ENCODE data around the gene TMEM134.

Gene TMEM134

DNA sequence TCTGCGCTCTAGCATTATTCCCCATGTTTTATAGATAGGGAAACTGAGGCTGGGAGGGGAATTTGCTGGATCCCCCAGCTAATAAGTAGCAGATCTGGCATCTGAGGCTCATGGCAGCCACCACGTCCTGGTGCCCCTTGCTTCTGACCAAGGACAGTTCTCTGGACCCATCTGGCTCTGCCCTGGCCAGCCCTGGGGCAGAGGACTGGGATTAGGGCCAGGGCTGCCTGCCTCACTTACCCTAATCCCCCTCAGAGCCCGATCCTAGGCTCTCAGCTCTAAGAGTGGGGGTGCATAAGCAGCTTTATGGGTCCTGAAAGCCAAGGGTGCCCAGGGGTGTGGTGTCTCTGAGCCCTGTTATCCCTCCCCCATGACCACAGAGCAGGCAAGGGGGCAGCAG is 14.0 kb downstream of the TMEM134 start, which contains the start of gene CABP4:
TSS of gene CABP4 (plus strand) at position 301 of the 400 bp plus-strand sequence. CDS start at position 371, 70 bp downstream.
- DNase-seq, result no peak

DNA sequence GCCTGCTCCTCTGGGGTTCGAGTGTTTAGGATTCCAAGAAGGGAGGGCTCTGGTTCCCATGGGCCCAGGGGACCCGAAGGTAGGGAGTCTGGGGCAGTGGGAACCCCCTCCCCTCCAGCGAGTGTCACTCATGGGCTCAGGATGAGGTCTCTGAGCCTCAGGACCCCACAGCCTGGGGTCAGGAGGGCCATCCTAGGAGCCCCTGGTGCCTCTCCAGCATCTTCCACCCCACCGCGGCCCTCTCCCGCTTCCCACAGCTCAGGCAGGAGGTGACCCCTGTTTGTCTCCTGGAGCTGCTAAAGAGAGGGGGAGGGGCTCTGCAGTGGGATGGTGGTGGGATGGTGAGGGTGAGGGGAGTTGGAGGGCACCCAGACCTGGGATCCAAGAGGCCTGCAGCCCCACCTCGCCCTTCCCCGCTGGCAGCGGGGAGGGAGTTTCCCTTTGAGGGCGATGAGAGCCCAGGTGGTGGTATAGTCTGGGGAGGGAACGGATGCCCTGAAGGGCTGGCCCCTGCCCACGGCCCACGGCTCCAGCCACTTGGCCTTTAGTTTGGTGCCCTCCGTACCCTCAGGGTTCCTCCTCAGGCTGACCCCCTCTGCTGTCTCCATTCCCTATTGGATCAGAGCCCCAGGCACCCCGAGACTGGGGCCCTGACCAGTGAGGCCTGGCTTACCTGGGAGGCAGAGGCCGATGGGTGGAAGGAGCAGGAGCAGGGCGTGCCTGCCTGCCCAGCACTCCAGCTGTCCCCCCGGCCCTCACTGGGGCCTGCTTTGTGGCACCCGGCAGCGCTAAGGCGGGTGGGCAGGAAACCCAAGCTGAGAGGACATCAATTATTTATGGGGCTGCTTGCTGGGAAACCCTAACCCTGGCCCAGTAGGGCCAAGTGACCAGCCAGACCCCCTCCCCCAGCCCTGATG is 15.0 kb downstream of the TMEM134 start:
- no peak for DNase-seq

DNA sequence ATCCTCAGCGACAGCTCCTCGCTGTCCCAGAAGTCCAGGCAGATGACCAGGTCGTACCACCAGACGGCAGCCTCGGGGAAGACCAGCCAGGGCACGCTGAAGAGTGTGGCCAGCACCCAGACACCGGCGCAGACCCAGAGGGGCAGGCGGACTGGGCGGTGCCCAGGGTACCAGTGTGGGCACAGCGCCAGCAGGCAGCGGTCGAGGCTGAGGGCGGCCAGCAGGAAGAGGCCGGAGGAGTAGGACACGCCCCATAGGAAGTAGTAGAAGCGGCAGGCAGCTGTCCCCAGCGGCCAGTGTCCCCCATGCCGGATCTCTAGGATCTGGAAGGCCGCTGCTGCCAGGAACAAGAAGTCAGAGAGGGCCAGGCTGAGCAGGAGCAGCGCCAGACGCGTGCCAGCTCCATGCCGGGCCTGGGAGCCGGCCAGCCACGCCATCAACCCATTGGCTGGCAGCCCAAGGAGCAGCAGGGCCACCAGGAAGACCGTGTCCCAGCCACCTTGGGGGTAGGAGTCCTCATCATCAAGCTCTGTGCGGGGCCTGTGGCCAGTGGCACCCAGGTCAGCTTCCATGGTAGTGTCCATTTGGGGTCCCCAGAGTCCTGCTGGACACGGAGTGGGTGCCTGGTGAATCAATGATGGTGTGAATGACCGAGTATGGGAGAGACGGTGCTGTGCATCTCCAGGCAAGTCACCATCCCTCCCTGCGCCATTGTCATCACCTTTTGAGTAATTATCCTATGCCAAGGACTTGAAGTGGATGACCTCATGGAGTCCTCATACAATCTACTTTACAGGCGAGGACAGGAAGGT is 16.7 kb downstream of the TMEM134 start, which contains the start of gene GPR152:
TSS of gene GPR152 (minus strand) at position 589 of the 812 bp plus-strand sequence. CDS start at position 584, 5 bp downstream.
- DNase-seq, result no peak

DNA sequence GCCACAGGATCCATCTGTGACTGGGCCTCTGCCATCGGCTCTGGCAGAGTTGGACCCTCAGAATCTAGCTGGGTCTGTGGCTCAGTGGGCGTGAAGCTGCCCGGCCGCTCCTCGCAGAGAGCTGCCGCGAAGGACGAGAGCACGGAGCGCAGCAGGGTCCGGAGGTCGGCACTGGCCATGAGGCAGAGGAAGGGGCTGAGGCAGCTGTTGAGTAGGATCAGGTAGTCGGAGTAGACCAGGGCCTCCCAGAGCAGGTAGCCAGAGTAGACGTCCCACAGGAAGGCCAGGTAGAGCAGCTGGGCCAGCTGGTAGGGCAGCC is 17.4 kb downstream of the TMEM134 start:
- no peak for DNase-seq

DNA sequence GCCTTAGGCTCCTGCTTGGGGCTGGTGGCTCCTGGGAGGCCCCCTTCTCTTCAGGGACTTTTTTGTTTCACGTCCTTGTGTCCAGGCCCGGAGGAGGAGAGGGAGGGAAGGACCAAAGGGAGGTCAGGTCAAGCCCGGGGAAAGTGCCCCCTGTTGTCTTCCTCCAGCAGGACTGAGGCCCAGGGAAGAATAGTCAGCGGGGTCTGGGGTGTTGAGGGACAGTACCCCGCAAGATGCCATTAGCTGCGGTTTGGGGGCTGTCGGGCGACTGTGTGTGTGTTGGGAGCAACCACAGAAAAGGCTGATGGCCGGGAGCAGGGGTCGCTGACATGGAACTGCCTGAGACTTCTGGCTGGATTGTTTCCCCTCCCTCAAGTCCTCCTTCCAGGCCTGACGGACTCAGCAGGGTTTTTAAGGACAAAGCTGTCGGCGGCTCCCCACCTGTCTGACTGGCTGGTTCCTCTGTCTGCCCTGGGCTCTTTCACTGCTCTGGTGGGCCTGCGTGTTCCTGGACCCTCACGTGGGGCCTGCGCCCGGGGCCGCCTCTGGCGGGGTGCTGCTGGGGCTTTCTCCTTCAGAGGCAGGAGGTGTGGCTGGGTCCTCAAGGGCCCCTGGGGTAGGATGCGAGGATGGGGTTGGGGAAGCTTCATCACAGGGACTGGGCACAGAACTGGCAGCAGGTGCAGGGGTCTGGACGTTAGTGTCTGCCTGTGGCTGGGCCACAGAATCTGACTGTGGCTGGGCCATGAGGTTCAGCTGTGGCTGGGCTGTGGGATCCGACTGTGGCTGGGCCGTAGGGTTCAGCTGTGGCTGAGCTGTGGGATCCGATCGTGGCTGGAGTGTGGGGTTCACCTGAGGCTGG is 18.0 kb downstream of the TMEM134 start:
- no peak for DNase-seq

DNA sequence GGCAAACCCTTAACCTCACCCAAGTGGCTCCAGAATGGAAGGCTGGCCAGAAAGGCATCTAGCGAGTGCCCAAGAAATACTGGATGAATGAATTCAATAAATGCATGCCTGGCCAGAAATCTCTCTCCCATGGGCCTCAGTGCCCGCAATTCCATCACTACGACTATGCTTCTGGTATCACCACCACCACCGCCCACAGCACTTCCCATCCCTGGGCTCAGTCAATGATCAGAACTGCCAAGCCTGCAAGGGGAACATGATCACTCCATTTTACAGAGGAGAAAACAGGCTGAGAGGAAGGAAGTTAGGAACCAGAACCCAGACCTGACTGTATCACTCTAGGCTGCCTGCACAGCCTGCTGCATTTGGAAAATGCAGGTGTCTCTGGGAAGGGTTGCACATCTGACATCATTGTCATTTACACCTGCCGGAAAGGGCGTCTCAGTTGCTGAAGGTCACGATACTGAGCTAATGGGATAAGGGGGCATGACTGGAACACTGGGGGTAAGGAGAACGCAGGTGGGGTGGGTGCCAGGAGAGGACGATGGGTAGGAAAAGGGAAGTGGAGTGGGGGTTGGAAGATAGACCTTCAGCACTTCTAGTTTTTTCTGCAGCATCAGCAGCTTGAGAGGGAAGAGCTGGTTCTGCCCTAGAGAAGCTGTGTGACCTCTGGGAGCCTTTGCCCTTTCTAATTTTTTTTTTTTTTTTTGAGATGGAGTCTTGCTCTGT is 19.8 kb downstream of the TMEM134 start:
- DNase-seq, result no peak

DNA sequence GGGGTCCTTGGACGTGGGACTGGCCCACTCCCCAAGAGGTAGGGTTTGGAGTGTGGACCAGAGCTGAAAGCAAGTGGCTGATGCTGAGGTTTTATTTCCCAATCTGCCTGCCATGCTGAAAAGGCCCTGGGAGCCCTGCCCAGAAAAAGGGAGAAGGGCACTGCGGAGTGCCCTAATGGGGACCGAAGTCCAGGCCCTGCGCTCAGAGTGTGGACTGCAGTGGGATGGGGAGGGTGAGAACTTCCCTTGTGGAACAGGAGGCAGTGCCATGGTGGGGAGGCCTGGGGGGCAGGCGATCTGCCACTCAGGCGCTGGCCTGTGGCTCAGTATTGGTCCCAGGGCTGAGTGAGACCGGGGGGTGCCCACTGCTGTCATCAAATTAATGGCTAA is 20.8 kb downstream of the TMEM134 start:
- no peak for DNase-seq

DNA sequence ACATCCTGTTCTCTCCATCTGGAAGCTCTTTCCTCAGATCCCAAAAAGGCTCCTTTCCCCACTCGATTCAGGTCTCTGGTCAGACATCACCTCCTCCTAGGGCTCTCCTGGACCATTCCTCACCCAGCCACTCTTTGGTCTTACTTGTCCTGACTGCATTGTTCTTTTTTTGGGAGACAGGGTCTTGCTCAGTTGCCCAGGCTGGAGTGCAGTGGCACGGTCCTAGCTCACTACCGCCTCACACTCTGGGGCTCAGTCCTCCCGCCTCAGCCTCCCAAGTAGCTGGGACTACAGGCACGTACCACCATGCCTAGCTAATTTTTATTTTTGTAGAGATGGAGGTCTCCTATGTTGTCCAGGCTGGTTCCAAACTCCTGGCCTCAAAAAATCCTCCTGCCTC is 23.5 kb downstream of the TMEM134 start:
- no peak for DNase-seq

DNA sequence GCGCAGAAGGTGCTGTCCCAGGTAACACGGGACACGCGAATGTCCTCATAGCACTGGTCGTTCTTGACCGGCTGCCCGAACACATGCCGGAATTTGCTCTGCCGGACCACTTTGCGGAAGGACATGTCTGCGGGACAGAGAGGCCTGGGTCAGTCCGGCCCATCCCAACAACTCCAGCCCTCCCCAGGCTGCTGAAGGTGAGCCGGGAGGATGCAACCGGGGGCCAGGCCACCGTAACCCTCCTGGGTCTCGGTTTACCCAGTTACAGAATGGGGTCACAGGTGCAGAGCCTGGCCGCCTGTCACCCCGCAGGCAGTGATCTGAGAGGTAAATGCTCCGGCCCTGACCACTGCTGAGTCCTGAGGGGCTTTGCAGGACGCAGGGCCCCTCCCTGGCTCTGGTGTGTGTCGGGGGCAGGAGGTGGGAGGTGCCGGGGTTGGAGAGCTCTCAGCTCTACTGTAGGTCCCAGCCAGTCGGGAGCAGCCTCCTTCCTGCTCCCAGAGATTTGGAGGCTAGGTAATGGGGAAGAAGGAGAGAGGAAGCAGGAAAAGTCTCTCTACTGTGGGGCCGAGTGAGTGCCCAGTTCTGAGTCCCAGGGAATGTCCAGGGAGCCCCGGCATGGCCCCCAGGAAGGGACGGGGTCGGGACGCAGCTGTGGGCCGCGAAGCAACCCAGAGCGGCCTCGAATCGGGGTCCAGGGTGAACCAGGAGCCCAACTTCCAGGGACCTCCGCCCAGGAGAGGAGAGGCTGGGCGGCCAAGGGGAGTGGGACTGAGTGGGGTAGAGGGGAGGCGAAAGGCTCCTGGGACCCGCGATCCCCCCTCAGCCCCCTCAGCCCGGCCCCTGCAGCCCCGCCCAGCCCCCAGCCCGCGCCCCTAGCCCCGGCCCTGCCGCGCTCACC is 26.3 kb downstream of the TMEM134 start:
- no peak for DNase-seq

DNA sequence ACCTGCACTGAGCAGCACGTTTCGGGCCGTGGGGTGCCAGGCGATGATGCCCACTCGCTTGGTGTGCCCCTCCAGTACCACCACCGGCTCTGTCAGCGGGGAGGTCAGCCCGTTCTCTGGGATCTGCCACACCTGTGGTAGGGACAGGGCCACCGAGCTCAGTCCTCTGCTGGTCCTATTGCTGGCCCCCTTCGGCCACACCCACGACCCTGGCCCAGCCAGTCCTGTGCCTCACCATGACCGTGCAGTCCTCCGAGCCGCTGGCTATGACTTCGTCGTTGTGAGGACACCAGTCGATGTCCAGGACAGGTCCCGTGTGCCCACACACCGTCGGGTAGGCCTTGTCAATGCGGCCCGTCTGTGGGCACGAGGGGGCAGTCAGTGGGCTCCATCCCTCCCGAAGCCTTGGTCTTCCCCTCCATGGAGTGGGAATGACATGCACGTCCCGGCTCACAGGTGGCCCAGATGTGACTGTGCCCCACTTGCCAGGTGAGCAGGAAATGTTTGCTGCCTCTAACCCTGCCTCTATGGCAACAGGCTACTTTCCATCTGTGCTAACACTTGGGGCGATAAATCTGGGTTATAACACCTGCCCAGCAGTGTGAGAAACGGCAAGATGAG is 27.2 kb downstream of the TMEM134 start:
- DNase-seq, result no peak

DNA sequence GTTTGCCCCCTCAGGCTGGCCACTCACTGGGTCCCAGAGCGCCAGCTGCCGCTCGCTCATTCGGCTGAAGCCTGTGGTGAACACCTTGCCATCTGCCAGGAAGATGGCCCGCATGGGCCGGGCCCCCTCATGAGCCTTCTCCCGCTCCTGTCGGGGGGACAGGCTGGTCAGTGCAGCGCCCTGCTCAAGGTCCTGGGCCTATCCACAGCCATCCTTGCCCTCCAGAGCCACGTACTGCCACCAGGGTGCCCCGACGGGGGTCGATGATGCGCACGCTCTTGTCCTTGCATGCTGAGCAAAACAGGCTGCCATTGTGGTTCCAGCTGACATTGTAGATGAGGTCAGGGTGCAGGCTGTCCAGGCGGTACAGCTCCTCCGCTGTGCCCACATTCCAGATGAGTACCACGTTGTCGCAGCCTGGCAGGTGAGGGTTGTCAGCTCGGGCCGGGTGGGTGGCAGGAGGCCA is 27.9 kb downstream of the TMEM134 start:
- no peak for DNase-seq

DNA sequence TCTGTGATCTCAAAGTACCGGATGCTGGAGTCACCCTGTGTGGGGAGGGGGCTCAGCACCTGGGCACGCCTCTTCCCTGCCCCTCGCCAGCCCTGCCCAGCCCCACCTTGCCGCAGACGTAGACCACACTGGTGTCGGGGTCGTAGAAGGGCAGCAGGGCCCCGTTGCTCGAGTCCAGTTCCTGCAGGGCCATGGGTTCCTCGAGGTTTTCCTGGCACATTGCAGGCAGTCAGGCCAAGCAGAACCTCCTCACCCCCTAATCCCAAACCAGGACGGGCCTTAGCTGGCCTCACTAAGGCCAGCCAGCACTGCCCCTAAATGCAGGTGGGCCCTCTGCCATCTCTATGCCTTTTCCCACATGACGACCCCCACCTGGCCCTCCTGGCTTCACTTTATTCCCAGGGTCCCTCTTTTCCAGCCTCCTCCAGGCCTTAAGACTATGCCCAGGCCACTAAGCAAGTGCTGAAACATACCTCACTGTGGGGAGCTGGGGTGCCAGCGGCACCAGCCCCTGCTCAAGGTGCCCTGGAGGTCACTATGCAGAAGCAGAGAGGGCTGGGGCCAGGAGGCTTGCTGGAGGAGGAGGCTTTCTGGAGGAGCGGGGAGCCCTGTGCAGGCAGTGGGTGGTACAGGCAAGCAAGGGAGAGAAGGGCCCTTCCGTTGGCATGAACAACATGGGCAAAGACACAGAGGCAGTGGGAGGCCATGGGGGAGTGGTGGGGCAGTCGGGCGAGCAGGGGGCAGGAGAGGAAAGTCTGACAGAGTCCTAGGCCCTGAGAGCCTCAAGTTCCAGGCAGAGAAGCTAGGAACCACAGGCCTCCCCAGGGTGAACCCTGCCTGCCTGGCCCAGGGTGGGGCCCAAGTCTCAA is 28.6 kb downstream of the TMEM134 start:
- DNase-seq, result peak; percentile 72

DNA sequence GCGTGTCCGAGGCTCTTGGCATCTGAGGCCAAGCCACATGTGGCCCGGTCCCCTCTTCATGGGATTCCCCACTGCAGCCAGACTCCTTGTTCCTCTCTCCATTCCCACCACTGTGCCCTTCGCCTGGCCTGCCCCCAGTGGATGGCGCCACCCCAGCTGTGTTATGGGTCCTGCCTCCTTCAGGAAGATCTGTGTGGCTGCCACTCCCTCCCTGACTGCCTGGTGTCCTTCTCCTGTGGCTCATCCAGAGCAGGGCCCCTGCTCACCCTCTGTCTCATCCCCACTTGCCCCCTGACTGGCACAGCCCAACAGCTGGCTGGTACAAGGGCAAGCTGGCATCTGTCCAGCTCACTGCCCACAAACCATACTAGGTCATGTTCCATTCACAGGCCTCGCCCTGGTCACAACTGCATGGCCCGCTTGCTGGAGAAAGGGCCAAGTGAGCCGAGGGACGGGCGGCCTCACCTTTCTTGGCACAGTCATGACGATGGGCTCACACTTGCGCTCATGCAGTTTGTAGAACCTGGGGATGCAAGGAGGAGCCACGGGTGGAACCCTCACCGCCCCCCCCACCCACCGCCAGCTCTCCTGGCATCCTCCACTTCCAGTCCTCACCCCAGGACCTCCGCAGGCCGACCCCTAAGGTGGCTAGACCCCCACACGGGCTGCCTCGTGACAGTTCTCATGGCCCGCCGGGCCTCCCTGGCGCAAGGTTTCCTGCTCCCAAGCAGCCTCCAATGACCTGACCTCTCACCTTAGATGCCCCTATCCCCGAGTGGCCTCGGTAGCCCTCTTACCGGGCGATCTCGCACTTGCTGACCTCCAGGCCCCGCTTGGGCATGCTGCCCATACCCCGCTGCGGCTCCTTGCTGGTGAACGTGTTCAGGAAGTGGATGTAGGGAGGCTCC is 29.5 kb downstream of the TMEM134 start:
- peak; percentile 77 for DNase-seq

DNA sequence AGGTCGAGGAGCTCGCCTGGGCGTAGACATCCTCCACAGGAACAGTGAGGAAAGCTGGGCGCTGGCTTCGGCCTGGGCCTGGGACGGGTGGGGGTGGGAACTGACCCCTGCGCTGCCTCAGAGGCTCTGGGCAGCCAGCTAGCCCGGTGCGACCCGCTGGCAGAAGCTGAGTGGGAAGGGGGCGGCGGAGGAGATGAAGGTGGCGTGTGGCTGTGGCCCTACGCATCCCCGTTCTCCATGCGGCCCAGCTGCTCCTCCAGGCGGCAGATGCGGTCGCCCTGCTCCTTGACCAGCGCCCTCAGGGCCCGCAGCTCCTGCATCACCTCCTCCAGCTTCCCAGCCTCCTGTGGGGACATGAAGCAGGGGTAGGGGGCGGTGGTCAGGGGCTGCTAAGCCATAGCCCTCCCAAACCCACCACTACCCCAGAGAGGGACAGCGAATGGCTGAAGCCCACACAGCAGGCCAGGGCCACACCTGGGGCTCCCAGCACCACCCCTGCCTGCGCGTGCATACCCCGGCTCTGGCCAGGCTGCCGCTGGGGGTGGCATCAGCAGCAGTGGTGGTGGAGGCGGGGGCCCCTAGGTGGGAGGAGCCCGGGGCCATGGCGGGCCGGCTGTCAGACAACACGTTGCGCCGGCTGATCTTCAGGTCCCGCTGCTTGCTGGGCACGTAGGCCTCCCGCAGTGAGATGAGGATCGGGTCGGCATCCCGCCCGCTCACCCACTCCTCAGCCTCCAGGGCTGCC is 30.7 kb downstream of the TMEM134 start:
- peak; percentile 90 for DNase-seq

DNA sequence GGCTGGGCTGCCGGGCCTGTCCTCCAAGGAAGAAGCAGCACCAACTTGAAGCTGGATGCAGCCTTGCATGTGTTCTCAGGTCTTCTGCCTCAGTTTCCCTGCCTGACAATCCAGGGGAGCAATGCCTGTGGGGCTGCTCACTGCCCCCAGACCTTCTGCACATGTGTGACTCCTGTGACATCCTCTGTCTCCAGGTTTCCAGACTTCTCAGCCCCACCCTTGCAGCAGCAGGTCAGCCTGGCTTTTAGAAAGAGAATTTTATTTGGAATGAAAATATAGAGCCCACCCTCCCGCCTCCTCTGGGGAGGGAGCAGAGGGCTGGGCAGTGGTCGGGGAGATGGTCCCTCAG is 31.3 kb downstream of the TMEM134 start:
- no peak for DNase-seq

DNA sequence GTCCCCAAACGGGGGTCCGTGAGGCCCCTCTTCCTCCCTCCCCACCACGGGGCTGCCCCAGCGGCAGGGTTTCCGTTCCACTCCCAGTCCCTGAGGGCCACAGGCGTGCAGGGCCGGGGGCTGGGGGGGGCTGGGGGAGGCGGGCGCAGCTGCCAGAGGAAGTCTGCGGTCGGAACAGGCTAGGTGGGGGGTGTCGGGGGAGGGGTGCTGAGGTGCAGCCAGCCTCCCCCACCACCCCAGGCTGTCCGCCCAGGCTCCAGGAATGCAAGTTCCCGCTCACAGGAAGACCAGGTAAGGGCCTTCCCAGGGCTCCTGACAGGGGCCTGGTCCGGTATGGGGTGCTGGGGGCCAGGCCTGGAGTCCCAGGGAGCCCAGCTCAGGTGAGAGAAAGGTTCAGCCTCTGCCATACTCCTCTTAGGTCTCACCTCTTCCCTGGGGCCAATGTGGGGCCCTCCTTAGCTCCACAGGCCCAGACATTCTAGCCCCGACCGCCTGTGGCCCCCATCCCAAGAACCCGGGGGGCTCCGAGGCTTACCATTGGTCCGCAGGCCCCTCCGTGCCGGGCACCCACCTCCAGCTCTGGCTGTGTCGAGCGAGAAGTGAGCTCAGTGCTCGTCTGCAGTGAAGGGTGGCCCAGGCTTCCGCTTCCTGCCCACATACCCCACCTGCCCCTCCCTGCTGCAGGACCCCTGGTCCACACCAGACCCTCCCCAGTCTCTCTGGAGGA is 31.8 kb downstream of the TMEM134 start, which contains the start of gene PTPRCAP:
TSS of gene PTPRCAP (minus strand) at position 601 of the 727 bp plus-strand sequence. CDS start at position 538, 63 bp downstream.
- DNase-seq, result peak; percentile 90
